ENCODE measurements around the gene LRCH2.
A peak's percentile ranks its signal among the peaks of the same experiment; 100 is the strongest.

- no peak for TF ChIP-seq CTCF (IDR thresholded peaks at IDR 0.05)
- TF ChIP-seq POLR2A (IDR thresholded peaks at IDR 0.05): no peak
- peak in 1 of 2 donors; percentile 7 for TF ChIP-seq EP300 (IDR thresholded peaks at IDR 0.05)
Observed at GRCh38 chrX:115229337-115230003, 4.4 kb downstream of the LRCH2 start.

All from tibial nerve (tissue), 4 donors.